Measurements from ENCODE around the gene UBE2I. TPM values are rescaled to one million over a fixed set of nuclear protein-coding genes. Genes with fewer than 3 reads are reported as not detected.

Gene UBE2I
- total RNA-seq, 4 donors from 2014 or later = 25.9 to 133 (median 63.0) TPM

GRCh38 chr16:1371054-1371978 is 61.9 kb downstream of the UBE2I start:
- no peak for DNase-seq
- no peaks in the 10 kb centered on the region for H3K36me3 ChIP-seq
- intact Hi-C loops (cut with DNase I; ENCODE audit: low total_unique reads) = no loop called here
- no peak overlapping the region for H3K27ac ChIP-seq
- no peaks in the 10 kb centered on the region for H3K27me3 ChIP-seq
- no peaks in the 10 kb centered on the region for H3K4me1 ChIP-seq
- H3K4me3 ChIP-seq = no peak overlapping the region
- TF ChIP-seq, protein P1, sequence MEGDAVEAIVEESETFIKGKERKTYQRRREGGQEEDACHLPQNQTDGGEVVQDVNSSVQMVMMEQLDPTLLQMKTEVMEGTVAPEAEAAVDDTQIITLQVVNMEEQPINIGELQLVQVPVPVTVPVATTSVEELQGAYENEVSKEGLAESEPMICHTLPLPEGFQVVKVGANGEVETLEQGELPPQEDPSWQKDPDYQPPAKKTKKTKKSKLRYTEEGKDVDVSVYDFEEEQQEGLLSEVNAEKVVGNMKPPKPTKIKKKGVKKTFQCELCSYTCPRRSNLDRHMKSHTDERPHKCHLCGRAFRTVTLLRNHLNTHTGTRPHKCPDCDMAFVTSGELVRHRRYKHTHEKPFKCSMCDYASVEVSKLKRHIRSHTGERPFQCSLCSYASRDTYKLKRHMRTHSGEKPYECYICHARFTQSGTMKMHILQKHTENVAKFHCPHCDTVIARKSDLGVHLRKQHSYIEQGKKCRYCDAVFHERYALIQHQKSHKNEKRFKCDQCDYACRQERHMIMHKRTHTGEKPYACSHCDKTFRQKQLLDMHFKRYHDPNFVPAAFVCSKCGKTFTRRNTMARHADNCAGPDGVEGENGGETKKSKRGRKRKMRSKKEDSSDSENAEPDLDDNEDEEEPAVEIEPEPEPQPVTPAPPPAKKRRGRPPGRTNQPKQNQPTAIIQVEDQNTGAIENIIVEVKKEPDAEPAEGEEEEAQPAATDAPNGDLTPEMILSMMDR (IDR thresholded peaks at IDR 0.05) = no peak
- TF ChIP-seq POLR2A (IDR thresholded peaks at IDR 0.05) = no peak
- no peaks in the 10 kb centered on the region for H3K9me3 ChIP-seq

DNA sequence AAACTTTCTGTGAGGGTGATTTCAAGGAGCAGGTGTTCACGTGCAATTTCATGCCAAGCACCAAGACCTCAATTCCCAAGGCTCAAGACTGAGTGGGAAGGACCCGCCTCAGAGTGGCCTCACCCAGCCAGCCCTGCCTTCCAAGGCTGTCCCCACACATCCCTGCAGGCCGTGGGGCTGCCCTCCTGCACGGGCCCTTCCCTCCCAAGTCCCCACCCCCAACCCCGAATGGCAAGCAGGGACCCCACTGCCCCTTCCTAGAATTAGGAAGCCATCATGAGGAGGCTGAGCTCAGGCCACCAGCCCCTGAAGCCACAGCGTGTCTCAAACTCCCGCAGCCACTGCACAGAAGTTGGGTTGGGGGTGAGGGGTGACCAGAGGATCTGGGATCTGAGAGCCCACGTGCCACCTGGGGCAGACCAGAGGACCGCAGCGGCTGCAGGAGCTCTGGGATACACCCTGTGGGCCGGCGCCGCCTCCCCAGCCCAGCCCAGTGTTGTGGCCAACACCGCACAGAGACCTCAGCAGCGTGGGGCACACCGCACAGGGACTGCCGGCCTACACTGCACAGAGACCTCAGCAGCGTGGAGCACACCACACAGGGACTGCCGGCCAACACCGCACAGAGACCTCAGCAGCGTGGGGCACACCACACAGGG is 63.0 kb downstream of the UBE2I start:
- DNase-seq = no peak
- intact Hi-C loops (cut with DNase I; ENCODE audit: low total_unique reads) = no loop called here
- H3K4me1 ChIP-seq = no peaks in the 10 kb centered on the region
- H3K4me3 ChIP-seq = no peak overlapping the region
- no peaks in the 10 kb centered on the region for H3K9me3 ChIP-seq
- no peaks in the 10 kb centered on the region for H3K36me3 ChIP-seq
- no peaks in the 10 kb centered on the region for H3K27me3 ChIP-seq
- TF ChIP-seq, protein P1 (IDR thresholded peaks at IDR 0.05) = no peak
- TF ChIP-seq POLR2A (IDR thresholded peaks at IDR 0.05) = no peak
- H3K27ac ChIP-seq = no peak overlapping the region

DNA sequence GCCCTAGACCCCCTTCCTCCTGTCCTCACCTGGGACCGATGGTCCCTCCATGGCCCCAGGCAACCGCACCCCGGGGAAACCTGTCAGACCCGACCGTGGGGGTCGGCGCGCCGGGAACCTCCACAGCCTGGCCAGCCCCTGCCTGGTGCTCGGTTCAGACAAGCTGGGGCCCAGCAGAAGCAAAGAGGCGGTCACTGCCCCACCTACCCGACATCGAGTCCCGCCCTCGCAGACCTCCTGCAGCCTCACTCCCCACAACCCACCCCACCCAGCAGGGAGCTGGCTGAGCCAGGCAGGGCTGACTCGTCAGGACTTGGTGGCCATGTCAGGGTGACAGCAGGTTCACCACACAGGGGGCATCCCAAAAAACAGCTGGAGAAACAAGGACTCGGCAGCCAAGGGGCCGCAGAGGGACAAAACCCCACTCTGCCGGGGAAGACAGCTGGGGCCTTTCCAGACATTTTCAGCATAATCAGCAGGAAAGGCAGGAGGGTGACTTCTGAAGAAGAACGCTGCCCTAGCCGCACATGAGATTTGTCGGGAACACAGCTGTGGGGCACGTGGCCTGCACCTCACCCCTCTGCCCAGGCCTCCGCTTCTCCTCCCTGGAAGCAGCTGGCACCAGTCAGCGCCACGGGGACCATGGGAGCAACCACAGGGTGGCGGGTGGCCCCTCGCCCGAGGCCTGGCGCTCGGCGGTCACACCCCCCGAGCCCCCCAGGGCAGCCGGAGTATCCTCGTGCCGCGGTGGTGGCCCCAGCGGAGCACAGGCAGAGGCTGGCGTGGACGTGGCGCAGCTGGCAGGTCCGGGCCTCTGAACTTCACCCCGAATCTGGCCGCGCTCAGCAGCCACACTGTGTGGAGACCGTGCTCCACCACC is 65.2 kb downstream of the UBE2I start:
- Histone ChIP-seq H3K4me1 (peaks cover 0 to 10% of the 10 kb centered on the region in 2 donors), H3K27me3 (no peaks in the 10 kb centered on the region), H3K9me3 (no peaks in the 10 kb centered on the region), H3K36me3 (no peaks in the 10 kb centered on the region), H3K27ac (no peak overlapping the region), H3K4me3 (no peak overlapping the region)
- DNase-seq = no peak
- TF ChIP-seq, protein P1 (IDR thresholded peaks at IDR 0.05) = no peak
- no peak for TF ChIP-seq POLR2A (IDR thresholded peaks at IDR 0.05)
- intact Hi-C loops (cut with DNase I; ENCODE audit: low total_unique reads) = no loop called here

- H3K27ac ChIP-seq = no peak overlapping the region
- peaks cover 0 to 10% of the 10 kb centered on the region in 2 donors for H3K4me1 ChIP-seq
- H3K4me3 ChIP-seq = no peak overlapping the region
- no peaks in the 10 kb centered on the region for H3K27me3 ChIP-seq
- TF ChIP-seq, protein P1 (IDR thresholded peaks at IDR 0.05) = no peak
- TF ChIP-seq POLR2A (IDR thresholded peaks at IDR 0.05) = no peak
- H3K36me3 ChIP-seq = no peaks in the 10 kb centered on the region
- intact Hi-C loops (cut with DNase I; ENCODE audit: low total_unique reads) = no loop called here
- no peaks in the 10 kb centered on the region for H3K9me3 ChIP-seq
- no peak for DNase-seq
Observed at GRCh38 chr16:1375298-1375640, 65.8 kb downstream of the UBE2I start.
